ENCODE results near the gene RORB. TPM values are rescaled to one million over a fixed set of nuclear protein-coding genes. Genes with fewer than 3 reads are reported as not detected.

The RORB gene
- total RNA-seq, 2 experiments from 2014 or later, result 0.08 to 0.16 TPM

GRCh38 chr9:74742191-74742790, 245.2 kb downstream of the RORB start:
- ATAC-seq, result no peak
- no peak overlapping the region for H3K27ac Mint-ChIP-seq
- POLR2A ChIA-PET, result no interaction called here
- CTCF ChIA-PET, result no interaction called here
- no peaks in the 10 kb centered on the region for H3K4me1 Mint-ChIP-seq (ENCODE audit: low read depth)
- no peak overlapping the region for H3K4me3 Mint-ChIP-seq
- peaks cover 24% of the 10 kb centered on the region for H3K27me3 Mint-ChIP-seq (ENCODE audit: low read depth)
- H3K9me3 Mint-ChIP-seq (ENCODE audit: insufficient read depth), result no peaks in the 10 kb centered on the region
- no peaks in the 10 kb centered on the region for H3K36me3 Mint-ChIP-seq (ENCODE audit: low read depth)
- no peak for DNase-seq
